Panc1 (cell line): ENCODE measurements around the gene SYNCRIP.

Source experiments
- TF ChIP-seq, protein P1 (sequence below): fragments of 450-650 bp; IDR thresholded peaks from 2 replicates; pipeline ENCODE4 v1.5.1; 2017; ENCODE audit warnings: mild to moderate bottlenecking
- TF ChIP-seq, protein P2 (sequence below), 2 experiments: IDR thresholded peaks; 2 replicates each; pipeline ENCODE4 v1.6.1; 2011 to 2012; ENCODE audit warnings: low read depth in 2 of 2, control low read depth in 1 of 2, low read length in 1 of 2, mild to moderate bottlenecking in 1 of 2, moderate library complexity in 1 of 2; ENCODE audit not compliant: insufficient read depth in 1 of 2

DNA sequence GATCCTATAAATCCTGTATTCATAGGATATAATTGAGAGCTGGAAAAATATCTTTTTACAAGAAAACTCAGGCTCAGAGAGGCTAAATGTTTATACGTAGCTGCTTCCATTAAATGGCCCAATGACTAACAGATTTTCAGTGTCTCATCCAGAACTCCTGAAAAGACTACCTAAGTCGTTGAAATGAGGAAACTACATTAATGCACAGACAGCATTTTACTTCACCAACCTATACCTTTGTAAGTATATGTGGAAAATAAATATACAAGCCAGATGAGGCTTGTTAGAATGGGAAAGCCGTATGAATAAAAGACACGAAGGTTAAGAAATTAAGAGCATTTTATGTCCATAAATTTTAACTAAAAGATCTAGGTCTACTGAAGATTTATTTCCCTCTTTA, 40.6 kb downstream of the SYNCRIP start:
- TF ChIP-seq, protein P1, sequence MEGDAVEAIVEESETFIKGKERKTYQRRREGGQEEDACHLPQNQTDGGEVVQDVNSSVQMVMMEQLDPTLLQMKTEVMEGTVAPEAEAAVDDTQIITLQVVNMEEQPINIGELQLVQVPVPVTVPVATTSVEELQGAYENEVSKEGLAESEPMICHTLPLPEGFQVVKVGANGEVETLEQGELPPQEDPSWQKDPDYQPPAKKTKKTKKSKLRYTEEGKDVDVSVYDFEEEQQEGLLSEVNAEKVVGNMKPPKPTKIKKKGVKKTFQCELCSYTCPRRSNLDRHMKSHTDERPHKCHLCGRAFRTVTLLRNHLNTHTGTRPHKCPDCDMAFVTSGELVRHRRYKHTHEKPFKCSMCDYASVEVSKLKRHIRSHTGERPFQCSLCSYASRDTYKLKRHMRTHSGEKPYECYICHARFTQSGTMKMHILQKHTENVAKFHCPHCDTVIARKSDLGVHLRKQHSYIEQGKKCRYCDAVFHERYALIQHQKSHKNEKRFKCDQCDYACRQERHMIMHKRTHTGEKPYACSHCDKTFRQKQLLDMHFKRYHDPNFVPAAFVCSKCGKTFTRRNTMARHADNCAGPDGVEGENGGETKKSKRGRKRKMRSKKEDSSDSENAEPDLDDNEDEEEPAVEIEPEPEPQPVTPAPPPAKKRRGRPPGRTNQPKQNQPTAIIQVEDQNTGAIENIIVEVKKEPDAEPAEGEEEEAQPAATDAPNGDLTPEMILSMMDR = no peak
- TF ChIP-seq, protein P2, sequence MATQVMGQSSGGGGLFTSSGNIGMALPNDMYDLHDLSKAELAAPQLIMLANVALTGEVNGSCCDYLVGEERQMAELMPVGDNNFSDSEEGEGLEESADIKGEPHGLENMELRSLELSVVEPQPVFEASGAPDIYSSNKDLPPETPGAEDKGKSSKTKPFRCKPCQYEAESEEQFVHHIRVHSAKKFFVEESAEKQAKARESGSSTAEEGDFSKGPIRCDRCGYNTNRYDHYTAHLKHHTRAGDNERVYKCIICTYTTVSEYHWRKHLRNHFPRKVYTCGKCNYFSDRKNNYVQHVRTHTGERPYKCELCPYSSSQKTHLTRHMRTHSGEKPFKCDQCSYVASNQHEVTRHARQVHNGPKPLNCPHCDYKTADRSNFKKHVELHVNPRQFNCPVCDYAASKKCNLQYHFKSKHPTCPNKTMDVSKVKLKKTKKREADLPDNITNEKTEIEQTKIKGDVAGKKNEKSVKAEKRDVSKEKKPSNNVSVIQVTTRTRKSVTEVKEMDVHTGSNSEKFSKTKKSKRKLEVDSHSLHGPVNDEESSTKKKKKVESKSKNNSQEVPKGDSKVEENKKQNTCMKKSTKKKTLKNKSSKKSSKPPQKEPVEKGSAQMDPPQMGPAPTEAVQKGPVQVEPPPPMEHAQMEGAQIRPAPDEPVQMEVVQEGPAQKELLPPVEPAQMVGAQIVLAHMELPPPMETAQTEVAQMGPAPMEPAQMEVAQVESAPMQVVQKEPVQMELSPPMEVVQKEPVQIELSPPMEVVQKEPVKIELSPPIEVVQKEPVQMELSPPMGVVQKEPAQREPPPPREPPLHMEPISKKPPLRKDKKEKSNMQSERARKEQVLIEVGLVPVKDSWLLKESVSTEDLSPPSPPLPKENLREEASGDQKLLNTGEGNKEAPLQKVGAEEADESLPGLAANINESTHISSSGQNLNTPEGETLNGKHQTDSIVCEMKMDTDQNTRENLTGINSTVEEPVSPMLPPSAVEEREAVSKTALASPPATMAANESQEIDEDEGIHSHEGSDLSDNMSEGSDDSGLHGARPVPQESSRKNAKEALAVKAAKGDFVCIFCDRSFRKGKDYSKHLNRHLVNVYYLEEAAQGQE (IDR thresholded peaks at IDR 0.05; ENCODE audit: insufficient read depth in 1 of 2, low read depth in 2 of 2, low read length in 1 of 2) = no peak
